Suprapubic skin (tissue), 3 donors: Measurements from ENCODE around the gene DPYD.

Experiments used
- CTCF ChIP-seq, 2 donors: fragments of 200-600 bp in 1 of 2; fragments of 450-650 bp in 1 of 2; sonication (generic) in 1 of 2; IDR thresholded peaks; one replicate each; pipeline ENCODE4 v1.5.1; 2016 to 2019; ENCODE audit warnings: antibody characterized with exemption in 2 of 2, mild to moderate bottlenecking in 1 of 2, moderate library complexity in 1 of 2
- EP300 ChIP-seq: sonication (generic); formaldehyde crosslinking; IDR thresholded peaks from one replicate; pipeline ENCODE4 v1.6.1; 2017; ENCODE audit warnings: antibody characterized with exemption
- POLR2A ChIP-seq, 2 donors: fragments of 450-650 bp; IDR thresholded peaks; one replicate each; pipeline ENCODE4 v1.6.1; 2017; ENCODE audit warnings: antibody characterized with exemption in 2 of 2, mild to moderate bottlenecking in 2 of 2, moderate library complexity in 2 of 2

GRCh38 chr1:97693601-97694000 is 227.2 kb downstream of the DPYD start:
- TF ChIP-seq CTCF (IDR thresholded peaks at IDR 0.05) (no peak), POLR2A (IDR thresholded peaks at IDR 0.05) (no peak), EP300 (no peak)
